Measurements from ENCODE around the gene PCED1A.
"Not testable (repeated sequence)": the region's sequence is repeated elsewhere in the genome, so short reads cannot be mapped to it uniquely, and the experiment has no call there.

The PCED1A gene

DNA sequence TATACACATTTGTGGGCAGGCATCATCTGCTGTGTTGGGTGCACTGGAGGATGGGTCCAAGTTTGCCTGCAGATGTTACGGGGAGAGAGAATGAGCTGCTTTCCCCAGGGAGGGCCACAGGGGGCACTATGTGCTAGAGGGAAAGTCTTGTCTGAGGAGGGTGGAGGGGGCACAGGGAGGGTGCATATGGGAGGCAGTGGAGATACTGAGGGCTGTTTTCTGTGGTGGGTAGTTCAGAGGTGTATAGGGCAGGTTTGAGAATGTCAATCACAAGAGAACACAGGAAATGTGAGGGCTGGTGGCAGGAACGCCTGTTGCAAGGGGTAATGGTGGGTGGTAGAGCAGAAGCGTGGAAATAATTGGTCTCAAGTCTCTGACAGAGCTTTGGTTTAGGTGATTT lies 25.2 kb upstream of the PCED1A start:
- DNase-seq, result peak; percentile 39

DNA sequence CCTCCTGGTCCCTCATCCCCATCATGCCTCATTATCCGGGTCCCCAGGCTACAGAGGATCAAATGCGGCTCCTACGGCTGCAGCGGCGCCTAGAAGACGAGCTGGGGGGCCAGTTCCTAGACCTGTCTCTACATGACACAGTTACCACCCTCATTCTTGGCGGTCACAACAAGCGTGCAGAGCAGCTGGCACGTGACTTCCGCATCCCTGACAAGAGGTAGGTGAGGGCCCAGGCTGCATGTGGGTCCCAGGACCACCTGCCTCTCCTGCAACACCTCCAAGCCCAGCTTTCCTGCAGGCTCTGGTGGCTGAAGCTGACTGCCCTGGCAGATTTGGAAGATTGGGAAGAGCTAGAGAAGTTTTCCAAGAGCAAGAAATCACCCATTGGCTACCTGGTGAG lies 24.6 kb upstream of the PCED1A start:
- no peak for DNase-seq

DNA sequence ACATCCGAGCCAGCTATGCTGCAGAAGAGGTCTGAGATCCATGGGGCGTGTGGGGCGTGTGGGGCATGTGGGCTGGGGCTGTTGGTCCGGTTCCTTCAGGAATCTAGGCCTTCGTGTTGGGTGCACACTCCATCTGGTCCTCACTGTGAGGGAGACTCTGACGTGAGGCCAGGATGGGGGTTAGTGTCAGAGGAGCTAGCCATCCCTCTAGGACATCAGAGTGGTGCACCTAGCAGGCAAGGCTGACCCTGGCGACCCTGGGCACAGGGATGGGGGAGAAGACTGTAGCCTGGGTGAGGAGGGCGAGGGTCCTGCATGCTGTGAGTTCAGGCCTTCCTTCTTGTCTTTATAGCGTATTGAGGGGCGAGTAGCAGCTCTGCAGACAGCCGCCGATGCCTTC lies 24.2 kb upstream of the PCED1A start:
- no peak for DNase-seq

DNA sequence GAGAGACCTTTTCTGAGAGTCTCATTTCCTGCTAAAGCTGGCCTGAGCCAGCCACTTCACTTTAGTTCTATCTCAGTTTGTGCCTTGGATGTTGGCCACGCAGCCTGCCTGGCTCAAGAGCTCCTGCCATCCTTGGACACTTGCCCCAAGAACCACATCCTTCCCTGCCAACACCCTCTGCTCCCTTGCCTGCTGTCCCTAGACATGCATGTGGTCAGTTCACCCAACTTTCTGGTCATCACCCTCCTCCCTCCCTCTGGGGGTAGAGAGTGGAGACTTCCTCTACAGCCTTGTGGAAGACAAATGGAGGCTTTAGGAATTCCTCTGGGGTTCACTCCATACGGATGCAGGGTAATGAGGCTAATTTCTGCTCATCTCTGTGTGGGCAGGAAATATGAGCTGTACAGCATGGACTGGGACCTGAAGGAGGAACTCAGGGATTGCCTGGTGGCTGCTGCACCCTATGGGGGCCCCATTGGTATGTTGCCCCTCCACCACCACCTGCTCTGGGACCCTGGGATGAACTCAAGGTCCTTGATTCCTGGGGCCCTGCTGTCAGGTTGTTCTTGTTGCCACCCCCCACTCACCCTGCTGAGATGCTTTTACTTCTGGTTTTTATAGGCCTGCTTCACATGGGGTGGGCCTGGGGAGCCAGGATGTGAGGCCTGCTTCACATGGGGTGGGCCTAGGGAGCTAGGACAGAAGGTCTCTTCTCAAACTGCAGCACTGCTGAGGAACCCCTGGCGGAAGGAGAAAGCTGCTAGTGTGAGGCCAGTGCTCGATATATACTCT lies 19.1 kb upstream of the PCED1A start:
- no peak for DNase-seq

DNA sequence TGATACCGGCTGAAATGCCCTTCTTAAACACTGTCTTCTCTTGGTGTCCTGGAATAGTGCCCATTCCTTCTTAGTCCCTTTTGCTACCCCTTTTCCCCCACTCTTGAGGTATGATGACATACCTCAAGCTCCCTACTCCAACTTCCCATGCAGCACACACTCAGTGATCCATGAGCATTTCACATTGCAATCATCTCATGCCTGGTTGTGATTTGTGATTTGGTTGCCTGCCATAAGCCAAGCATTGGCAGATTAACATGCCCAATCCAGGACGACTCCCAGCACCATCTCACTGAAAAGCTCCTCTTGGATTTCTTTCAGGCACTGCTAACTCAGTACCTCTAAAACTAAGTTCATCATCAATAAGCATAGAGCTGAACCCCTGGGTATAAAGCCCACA lies 18.1 kb upstream of the PCED1A start:
- DNase-seq, result no peak

DNA sequence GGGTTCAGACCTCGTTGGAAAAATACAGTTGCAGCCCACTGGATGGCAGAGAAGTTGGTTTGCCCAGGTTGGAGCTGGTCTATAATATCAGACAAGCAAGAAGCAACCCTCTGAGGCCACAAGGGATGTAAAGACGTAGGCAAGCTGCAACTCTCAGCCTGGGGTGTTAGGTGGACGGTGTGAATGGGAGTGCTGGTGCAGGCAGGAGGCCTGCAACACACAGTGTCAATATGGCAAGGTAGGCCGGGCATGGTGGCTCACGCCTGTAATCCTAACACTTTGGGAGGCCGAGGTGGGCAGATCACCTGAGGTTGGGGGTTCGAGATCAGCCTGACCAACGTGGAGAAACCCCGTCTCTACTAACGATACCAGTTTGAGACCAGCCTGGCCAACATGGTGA lies 10.6 kb upstream of the PCED1A start:
- no peak for DNase-seq

DNA sequence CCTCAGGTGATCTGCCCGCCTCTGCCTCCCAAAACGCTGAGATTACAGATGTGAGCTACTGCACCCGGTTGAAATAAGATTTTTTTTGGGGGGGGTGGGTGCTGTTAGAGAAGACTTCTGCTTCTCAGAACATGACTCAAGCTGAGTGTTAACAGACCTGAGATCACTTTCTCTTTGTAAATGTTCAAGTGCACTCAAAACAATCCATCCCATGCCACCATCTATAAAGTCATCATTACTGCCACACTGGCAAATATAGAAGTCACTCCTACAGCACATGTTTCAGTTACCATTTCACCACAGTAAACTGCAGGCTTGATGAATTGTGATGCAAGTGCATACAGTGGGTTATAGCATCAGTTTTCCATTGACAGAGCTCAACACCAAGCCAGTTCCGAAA lies 9.1 kb upstream of the PCED1A start:
- no peak for DNase-seq

DNA sequence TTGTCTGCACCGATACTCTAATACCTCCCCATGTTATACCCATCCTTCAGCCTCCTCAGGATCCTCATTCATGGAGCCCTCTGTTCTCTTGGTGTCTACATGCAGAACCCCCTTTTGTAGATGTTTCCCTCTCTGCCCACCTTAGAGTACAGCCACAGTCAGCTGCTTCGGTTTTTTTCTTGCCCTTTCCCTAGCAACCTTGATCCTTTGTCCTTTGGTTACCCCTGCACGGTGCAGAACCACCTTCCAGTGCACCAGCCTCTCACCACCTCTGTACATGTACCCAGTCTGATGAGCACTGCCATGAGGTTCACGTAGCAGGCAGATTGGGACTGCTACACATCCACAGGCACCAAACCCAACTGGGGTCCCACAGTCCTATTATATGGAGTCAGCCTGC lies 7.3 kb upstream of the PCED1A start:
- DNase-seq, result no peak

DNA sequence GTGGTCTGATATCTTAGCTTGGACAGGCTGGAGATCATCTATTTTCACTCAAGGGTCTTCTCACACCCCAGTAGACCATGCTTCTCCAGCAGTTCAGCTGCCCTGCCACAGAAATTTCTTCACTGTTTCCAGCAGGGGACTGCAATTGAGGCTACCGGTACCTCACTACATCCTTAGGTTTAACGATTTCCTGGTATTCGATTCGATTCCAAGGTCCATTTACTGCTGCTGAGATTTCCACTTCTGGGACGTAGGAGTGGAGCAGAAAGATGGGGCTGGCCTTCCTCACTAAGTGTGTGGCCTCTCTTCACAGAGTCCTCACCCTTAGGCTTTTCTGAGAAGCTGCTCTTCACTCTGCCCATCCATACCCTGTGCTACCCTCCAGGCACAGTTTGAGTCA lies 6.2 kb upstream of the PCED1A start:
- no peak for DNase-seq

DNA sequence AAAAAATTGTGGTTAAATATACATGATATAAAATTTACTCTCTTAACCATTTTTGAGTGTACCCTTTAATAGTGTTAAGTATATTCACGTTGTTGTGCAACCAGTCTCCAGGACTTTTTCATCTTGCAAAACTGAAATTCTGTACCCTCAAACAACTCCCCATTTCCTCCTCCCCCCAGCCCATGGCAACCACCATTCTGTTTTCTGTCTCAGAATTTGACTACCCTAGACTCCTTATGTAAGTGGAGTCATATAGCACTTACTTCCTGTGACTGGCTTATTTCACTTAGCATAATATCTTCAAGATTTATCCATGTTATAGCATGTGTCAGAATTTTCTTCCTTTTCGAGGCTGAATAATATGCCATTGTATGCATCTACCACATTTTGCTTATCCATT lies 5.2 kb upstream of the PCED1A start:
- no peak for DNase-seq

DNA sequence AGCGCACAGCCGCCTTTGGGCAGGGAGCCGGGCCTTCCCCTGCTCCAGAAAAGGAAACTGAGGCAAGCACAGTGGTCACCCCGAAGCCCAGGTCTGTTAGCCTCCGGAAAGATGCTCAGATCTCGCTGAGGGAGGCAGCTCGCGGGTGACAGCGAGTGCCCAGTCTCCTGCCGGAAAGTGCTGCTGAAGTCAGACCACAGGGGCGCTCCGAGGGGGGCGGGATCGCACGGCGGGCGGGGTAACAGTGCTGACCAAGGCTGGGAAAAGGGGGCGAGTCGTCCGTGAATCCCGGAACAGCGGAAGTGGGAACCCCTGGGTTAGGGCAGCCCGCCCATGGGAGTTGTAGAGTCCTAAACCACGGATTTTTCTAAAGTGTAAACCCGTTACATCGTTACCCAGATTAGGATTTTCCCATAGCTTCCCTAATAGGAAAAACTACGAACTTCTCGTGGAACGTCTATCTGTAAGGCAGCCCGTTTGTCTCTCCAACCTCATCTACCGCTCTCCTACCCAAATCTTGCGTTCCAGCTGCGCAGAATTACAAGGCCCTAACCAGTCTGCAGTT lies 594 bp upstream of the PCED1A start:
- DNase-seq, result no peak

DNA sequence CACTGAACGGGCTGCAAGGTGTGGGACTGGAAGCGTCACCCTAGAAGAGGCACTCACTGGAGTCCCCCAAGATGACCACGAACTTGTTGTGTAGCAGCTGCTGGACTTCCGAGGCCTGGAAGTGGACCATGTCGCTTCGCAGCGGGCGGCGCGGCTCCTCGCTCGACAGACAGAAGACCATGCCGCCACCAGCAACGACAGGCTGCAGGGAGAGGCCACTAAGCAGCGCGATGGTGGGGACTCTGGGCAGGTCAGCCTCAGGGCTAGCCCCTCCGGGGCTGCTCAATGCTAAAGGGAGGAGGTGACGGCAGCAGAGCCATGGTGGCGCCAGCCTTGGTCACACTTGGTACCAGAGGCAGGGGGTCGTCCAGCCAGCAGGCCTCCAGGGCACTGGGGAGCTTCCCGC lies 720 bp downstream of the PCED1A start:
- no peak for DNase-seq

DNA sequence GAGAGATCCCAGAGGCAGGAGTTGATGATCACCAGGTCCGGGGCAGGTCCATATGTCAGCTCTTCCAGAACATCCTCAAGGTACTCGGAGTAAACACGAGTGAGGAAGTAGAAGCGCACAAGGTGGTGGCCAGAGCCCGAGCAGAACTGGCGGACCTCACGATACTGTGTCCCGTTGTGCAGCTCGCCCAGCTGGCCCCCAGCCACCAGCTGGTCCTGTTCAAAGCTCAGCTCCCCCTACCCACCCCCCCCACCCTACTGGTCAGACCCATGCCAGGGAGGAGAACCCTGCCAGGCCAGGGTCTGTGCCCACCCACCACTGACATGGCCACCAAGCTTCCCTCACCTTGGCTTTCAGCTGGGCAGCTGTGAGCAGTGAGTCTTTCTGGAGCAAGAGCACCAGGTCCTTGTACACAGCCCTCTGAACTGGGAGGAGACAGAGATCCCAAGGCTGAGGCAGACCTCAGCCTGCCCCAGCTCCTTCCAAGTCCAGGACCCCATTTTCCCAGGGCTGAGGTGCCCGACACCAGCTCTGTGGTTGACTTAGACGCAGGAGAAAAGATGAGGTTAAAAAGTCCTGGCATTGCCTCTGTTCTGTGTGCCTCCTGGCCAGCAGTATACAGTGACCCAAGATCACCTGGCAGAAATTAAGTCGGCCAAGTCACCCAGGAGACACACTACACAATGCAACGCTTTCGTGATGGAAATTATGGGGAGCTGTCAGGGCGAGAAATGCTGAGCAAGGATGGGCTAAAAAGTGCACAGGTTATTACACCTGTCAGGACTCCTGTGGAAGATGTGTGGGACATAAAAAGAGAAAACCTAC lies 1.4 kb downstream of the PCED1A start:
- no peak for DNase-seq

DNA sequence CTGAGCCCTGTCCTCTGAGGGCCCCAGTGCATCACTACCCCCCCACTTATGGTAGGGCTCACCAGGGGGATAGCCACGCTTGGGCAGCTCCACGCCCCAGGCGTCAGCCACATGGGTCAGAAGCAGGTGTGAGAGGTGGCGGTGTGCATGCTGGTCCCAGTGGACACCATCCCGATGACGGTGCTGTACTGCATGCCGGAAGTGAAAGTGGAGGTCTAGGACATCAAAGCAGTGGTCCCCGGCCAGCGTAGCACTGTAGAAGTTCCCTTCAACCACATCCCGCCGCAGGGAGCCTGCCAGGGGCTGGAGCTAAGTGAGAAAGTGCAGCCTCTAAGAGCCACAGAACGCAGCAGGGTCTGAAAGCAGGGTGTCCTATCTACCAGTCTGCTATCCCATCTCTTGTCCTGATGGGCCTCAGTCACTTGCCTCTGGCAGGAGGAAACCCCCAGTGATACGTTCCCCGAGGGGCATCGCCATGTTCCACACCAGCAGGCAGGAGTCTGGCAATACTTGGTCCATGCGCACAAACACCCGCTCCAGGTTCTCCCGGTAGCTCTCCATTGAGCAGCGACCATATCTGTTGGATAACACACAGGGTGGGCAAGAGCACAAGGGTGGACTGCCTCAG lies 2.2 kb downstream of the PCED1A start:
- no peak for DNase-seq

DNA sequence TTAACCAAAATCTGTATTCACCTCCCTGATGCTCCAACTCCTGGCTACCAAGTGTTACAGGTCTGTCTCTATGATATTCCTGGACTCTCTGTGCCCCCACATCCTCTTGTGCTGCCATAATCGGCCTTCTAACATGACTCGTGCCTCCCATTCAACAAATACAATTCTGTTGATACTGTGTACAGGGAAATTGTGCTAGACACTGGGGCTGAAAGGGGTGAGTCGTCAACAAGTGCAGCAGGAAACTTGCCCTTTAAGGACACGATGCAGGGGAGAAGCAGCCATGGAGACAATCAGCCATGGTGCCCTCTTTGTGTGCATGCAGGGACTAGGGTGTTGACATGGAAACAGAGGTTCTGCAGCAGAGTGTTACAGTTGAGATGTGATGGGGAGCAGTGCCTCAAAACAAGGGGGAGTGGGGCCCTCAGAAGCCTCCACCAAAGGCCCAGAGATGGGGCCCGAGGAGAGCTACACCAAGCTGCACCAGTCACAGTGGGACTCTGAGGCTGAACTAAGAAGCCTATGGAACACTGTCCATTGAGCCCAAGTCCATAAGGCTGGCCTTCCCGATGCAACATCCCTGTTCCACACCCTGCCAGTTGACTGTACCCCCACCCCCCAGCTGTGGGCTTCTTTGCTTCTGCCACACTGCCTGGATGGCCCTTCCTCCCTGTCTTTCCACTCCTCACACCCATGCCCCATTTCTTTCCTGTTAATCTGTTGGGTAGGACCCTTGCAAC lies 3.1 kb downstream of the PCED1A start:
- DNase-seq, result no peak

DNA sequence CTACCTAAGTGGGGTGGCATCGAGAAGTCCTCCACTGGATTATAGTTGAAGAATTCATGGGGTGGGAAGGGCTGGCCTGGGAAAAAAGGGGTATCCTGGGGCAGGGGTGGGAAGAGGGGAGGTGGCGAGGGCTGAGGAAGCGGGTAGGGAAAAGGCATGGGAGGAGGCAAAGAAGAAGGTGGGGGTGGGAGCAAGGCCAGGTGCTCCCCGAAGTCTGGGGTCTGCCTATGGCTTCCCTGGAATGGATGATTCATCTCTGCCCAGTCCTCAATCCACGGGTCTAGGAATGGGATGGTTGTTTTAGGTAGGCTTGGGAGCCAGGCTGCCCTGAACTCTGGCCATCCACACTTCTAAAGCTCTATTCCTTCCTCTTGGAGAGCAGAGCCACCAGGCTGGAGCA lies 4.4 kb downstream of the PCED1A start:
- no peak for DNase-seq

DNA sequence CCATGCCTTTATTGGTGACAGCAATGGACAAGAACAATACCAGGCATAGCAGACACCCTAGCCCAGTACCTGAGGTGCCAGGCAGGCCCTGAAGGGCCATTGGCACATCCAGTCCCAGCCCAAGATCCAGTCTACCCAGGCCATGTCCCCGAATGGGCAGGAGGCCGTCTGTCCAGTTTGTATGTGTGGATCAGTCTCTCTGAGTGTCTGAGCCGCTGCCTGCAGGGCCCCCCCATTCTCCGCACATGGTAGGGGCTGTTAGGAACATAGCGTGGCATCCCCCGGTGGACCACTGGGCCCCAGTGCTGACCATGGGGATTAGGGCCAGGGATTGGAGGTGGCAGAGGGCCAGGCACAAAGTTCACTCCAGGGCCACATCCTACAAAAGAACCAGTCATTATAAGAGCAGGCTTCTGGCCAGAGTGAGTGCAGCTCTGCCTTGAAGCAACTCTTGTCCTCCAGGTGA lies 5.1 kb downstream of the PCED1A start:
- no peak for DNase-seq

DNA sequence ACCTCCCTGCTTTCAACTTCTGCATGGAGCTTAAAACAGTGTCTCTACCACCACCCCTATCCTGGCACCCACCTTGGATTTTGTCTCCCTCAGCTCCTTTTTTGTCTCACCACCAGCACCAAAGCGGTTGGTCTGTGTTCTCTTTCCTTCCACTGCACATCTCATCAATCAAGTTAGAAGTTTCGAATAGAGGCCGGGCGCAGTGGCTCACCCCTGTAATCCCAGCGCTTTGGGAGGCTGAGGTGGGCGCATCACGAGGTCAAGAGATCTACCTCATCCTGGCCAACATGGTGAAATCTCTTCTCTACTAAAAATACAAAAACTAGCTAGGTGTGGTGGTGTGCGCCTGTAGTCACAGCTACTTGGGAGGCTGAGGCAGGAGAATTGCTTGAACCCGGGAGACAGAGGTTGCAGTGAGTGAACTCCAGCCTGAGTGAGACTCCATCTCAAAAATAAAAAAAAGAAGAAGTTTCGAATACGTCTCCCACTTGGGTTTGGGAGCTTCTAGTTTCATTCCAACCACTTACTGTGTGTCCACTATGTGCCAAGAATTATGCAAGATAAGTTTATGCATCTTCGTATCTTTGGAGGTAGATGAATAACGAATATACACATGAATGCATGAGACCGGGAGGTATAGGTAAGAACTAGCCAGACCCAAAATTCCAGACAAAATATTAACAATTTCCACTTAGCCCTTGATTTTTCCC lies 5.9 kb downstream of the PCED1A start:
- DNase-seq, result no peak

DNA sequence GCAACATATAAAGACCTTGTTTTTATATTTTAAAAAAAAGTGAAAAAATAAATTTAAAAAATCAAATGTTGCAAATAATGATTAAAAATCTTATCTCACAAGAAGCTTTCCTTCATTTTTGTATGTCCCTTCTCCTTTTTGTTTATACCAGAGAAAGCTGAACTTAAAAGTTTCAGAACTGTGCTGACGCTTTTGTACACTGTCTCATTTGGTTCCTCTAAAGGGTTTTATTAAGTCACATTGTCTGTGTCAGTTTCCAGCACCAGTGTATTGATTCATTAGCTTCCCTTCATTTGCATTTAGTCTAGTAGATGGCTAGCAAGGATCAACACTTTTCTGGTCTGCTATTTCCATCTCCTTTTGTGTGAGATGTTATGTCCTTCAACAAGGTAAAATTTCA lies 6.7 kb downstream of the PCED1A start:
- no peak for DNase-seq

DNA sequence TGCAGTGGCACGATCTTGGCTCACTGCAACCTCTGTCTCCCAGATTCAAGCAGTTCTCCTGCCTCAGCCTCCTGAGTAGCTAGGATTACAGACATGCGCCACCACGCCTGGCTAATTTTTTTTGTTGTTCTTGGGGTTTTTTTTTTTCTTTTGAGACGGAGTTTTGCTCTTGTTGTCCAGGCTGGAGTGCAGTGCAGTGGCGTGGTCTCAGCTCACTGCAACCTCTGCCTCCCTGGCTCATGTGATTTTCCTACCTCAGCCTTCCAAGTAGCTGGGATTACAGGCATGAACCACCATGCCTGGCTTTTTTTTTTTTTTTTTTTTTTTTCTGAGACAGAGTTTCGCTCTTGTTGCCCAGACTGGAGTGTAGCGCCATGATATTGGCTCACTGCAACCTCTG lies 9.2 kb downstream of the PCED1A start:
- not testable (repeated sequence) for DNase-seq

DNA sequence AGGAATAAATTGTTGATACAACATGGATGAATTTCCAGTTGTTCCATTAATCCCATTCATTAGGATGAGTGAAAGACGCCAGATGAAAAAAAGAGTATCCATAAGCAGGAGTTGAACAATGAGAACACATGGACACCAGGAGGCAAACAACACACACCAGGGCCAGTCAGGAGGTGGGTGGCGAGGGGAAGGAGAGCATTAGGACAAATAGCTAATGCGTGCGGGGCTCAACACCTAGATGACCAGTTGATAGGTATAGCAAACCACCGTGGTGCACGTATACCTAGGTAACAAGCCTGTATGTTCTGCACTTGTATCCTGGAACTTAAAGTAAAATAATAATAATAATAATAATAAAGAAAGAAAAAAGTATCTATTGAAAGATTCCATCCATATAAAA lies 11.1 kb downstream of the PCED1A start:
- DNase-seq, result no peak

DNA sequence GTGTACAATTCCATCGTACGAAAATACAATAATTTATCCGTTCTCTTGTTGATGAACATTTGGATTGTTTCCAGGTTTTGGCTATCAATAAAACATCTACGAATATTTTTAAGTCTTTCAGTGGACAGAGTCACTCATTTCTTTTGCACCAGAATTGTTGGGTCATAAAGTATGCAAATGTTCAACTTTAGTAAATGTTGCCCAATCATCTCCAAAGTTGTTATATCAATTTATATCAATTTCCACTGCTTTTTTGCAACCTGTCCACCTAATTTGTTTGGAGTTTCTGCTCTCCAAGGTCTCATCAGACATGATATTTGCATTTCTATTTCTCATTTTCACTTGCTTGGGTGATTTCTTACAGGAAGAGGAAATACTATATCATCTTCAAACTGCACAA lies 13.8 kb downstream of the PCED1A start:
- DNase-seq, result no peak

All from GDM1 (cell line).